Medulla oblongata (tissue), 1 donor: Measurements from ENCODE around the gene PHPT1.

Experiments
- DNase-seq: peaks from one replicate; pipeline ENCODE4 v3.0.0-alpha.2; 2015; ENCODE audit errors: extremely low spot score

Gene PHPT1

DNA sequence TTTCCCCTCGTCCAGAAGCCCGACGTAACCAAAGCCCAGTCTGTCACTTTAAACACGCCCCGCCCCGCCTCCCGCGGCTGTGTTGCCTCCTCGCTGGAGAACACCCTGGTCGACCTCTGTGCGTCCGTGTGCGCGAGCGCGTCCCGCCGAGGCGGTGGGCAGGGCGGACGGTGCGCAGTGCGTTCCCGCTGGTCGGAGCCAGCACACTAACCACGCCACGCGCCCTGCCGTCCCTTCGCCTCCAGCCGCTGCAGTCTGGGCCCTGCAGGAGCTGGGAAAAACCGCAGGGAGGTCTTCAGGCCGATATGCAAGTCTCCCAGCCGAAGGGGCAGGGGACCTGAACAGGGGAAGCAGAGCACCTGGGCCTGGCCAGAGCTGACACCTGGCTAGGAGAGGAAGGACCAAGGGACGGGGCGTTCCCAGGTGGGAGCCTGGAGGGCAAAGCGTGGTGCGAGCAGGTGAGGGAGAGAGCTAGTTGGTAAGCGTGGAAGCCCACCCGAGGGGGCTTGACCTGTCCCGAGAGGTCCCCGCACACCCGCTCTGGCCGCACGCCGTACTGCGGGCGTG, 1.3 kb upstream of the PHPT1 start:
- DNase-seq, result peak; percentile 11

- no peak for DNase-seq
Observed at GRCh38 chr9:136848393-136849037, 694 bp upstream of the PHPT1 start.

DNA sequence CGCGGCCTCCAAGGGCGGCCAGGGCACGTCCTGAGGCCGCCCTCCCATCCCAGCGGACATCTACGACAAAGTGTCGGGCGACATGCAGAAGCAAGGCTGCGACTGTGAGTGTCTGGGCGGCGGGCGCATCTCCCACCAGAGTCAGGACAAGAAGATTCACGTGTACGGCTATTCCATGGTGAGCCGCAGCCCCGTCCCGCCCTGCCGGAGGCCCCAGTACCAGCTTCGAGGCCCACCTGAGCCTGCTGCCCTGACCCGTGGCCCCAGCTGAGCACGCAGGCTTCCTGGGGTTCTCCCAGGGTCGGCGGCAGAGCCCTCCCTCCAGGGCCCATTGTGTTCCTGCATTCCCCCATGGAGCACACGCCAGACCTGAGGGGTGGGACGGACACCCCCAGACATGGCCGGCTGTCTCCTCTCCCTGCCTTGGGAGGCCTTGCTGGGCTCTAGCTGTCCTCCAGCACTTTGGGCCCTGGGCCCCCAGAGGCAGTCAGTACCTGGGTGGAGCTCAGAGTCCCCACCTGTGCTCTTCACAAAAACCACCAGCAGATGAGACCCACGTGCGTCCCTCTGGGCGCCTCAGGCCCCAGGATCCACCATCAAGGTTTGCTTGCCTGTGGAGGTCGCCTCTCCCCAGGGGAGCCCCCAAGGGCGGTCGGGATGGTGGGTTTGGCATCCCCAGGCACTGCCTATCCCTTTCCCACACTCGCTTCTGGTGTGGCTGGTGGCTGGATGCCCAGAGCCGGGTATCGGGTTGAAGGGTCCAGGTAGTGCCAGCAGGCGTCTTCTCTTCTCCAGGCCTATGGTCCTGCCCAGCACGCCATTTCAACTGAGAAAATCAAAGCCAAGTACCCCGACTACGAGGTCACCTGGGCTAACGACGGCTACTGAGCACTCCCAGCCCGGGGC, 1.0 kb downstream of the PHPT1 start:
- no peak for DNase-seq

DNA sequence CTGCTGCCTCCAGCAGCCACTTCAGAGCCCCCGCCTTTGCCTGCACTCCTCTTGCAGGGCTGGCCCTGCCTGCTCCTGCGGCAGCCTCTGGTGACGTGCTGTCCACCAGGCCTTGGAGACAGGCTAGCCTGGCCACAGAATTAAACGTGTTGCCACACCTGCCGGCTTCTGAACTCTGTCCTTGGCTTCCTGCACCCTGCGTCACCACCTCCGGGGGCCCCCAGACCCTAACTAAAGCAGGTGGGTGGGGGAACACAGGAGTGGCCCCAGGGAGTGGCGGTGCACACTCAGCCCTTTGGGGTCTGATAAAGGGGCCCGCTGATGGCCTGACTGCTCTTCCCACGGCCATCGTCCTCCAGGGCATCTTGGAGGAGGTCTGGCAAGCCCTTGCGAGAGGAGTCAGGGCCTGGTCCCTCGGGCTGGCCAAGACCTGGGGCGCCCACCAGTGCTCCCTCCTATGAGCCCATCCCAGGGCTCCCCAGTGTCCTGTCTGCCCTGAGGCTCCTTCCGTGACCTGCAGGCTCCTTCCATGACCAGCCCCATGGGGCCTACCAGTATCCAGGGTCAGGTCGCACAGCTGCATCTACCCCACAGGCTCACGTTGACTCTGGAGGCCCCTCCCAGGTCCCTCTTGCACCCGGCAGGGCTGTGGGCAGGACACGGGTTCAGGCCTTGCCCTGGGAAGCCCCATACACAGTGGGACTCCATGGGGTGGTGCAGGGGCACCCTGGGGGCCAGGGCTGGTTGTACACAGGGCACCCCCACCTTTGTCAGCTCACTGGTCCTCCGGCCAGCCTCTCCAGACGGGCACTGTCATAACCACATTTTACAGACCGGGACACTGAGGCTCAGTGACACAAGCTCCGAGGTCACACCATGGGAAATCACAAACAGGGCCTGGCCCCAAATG, 1.9 kb downstream of the PHPT1 start:
- DNase-seq, result no peak

- DNase-seq, result no peak
Observed at GRCh38 chr9:136851941-136852663, 2.9 kb downstream of the PHPT1 start, which contains the start of gene MAMDC4. Gene MAMDC4, plus strand, starts transcription at chr9:136852346. Its CDS starts 71 bp downstream, at chr9:136852417.

GRCh38 chr9:136852664-136853595, 3.7 kb downstream of the PHPT1 start:
- no peak for DNase-seq

DNA sequence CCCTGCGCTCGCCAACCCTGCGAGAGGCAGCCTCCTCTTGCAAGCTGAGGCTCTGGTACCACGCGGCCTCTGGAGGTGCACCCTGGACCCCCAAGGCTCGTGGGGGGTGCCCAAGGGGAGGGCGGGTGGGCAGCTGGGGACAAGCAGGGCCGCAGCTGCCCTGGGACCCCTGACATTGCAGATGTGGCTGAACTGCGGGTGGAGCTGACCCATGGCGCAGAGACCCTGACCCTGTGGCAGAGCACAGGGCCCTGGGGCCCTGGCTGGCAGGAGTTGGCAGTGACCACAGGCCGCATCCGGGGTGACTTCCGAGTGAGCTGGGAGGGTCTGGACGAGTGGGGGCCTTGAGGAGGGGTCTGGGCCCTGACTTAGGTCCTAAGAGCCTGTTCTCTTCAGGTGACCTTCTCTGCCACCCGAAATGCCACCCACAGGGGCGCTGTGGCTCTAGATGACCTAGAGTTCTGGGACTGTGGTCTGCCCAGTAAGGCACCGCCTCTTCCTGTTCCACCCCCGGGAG, 4.4 kb downstream of the PHPT1 start:
- no peak for DNase-seq

DNA sequence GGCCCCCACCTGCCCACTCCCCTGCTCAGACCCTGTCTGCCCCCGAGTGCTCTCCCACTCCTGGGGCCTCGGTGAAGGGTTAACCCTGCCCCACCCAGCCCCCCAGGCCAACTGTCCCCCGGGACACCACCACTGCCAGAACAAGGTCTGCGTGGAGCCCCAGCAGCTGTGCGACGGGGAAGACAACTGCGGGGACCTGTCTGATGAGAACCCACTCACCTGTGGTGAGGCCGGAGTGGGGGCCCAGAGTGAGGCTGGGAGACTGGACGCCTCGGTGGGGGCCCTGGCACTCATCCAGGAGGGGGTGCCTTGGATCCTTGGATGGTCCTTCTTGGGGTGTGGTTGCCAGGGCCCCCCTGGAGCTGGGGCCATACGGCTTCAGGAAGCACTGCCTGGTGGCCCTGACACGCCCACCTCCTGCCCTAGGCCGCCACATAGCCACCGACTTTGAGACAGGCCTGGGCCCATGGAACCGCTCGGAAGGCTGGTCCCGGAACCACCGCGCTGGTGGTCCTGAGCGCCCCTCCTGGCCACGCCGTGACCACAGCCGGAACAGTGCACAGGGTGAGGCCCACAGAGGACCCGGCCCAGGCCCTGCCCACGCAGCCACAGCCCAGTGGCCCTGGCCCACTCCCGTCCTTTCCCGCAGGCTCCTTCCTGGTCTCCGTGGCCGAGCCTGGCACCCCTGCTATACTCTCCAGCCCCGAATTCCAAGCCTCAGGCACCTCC, 5.1 kb downstream of the PHPT1 start:
- DNase-seq, result no peak

- DNase-seq, result no peak
Observed at GRCh38 chr9:136854842-136855460, 5.7 kb downstream of the PHPT1 start.

DNA sequence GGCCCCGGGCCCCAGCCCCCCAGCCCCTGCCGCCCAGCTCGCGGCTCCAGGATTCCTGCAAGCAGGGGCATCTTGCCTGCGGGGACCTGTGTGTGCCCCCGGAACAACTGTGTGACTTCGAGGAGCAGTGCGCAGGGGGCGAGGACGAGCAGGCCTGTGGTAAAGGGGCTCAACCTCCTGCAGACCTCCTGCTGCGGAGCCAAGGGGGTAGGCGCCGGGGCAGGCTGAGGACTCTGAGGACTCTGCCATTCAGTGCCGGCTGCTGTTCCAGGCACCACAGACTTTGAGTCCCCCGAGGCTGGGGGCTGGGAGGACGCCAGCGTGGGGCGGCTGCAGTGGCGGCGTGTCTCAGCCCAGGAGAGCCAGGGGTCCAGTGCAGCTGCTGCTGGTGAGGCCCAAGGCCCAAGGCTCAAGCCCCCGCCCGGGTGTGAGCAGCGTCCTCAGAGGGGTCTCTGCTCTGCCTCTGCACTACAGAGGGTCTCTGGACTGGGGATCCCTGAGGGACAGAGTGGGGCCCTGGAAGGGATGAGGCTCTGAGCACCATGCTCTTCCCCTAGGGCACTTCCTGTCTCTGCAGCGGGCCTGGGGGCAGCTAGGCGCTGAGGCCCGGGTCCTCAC, 6.4 kb downstream of the PHPT1 start:
- no peak for DNase-seq

- DNase-seq, result no peak
Observed at GRCh38 chr9:136856079-136856476, 6.9 kb downstream of the PHPT1 start.

- DNase-seq, result no peak
Observed at GRCh38 chr9:136856541-136857141, 7.4 kb downstream of the PHPT1 start.

DNA sequence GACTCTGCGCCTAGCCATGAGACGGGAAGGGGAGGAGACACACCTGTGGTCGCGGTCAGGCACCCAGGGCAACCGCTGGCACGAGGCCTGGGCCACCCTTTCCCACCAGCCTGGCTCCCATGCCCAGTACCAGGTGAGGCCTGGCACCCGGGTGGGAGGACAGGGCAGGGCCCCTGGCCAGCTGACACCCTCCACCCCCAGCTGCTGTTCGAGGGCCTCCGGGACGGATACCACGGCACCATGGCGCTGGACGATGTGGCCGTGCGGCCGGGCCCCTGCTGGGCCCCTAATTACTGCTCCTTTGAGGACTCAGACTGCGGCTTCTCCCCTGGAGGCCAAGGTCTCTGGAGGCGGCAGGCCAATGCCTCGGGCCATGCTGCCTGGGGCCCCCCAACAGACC, 8.0 kb downstream of the PHPT1 start:
- DNase-seq, result no peak

GRCh38 chr9:136857581-136858412, 8.6 kb downstream of the PHPT1 start:
- no peak for DNase-seq

GRCh38 chr9:136858452-136858843, 9.2 kb downstream of the PHPT1 start:
- no peak for DNase-seq

- DNase-seq, result peak; percentile 79
Observed at GRCh38 chr9:136858844-136859757, 9.9 kb downstream of the PHPT1 start.
